Fibroblast of skin of left quadriceps (primary cell): ENCODE data around the gene TRIM37.

Source experiments
- DNase-seq, 2 experiments: peaks; one replicate each; pipeline ENCODE4 v3.0.0-alpha.2; 2013; ENCODE audit warnings: low read depth in 2 of 2

TRIM37 gene

GRCh38 chr17:59037960-59038359, 68.7 kb downstream of the TRIM37 start:
- DNase-seq = no peak

- DNase-seq = no peak
Observed at GRCh38 chr17:59030811-59031210, 75.9 kb downstream of the TRIM37 start.

GRCh38 chr17:59028328-59028727, 78.4 kb downstream of the TRIM37 start:
- DNase-seq = no peak

GRCh38 chr17:59027750-59028149, 78.9 kb downstream of the TRIM37 start:
- DNase-seq = no peak

- DNase-seq = no peak
Observed at GRCh38 chr17:59026176-59026939, 80.3 kb downstream of the TRIM37 start.

GRCh38 chr17:59024916-59025315, 81.8 kb downstream of the TRIM37 start:
- no peak for DNase-seq

- no peak for DNase-seq
Observed at GRCh38 chr17:59018019-59018418, 88.7 kb downstream of the TRIM37 start.

GRCh38 chr17:59011975-59012374, 94.7 kb downstream of the TRIM37 start:
- DNase-seq = no peak

- DNase-seq = no peak
Observed at GRCh38 chr17:59010026-59010425, 96.7 kb downstream of the TRIM37 start.

GRCh38 chr17:59008737-59009136, 97.9 kb downstream of the TRIM37 start:
- no peak for DNase-seq

GRCh38 chr17:59007995-59008394, 98.7 kb downstream of the TRIM37 start:
- DNase-seq = no peak

- peak; percentile 20 to 22 for DNase-seq
Observed at GRCh38 chr17:59004338-59005111, 102.2 kb downstream of the TRIM37 start.

GRCh38 chr17:59003860-59004259, 102.8 kb downstream of the TRIM37 start:
- DNase-seq = no peak

- no peak for DNase-seq
Observed at GRCh38 chr17:59002848-59003247, 103.8 kb downstream of the TRIM37 start.

GRCh38 chr17:59002126-59002525, 104.6 kb downstream of the TRIM37 start:
- no peak for DNase-seq

GRCh38 chr17:59001158-59001814, 105.4 kb downstream of the TRIM37 start:
- peak in 1 of 2 experiments; percentile 1 for DNase-seq

- DNase-seq = no peak
Observed at GRCh38 chr17:59000022-59000421, 106.7 kb downstream of the TRIM37 start.

GRCh38 chr17:58999500-58999899, 107.2 kb downstream of the TRIM37 start:
- no peak for DNase-seq

- no peak for DNase-seq
Observed at GRCh38 chr17:58998871-58999270, 107.8 kb downstream of the TRIM37 start.

- DNase-seq = no peak
Observed at GRCh38 chr17:58997756-58998553, 108.7 kb downstream of the TRIM37 start.

GRCh38 chr17:58996968-58997367, 109.7 kb downstream of the TRIM37 start:
- DNase-seq = no peak
